Fibroblast of villous mesenchyme (primary cell): Measurements from ENCODE around the gene SSBP3. TPM values are rescaled to one million over a fixed set of nuclear protein-coding genes. Genes with fewer than 3 reads are reported as not detected.
A peak's percentile ranks its signal among the peaks of the same experiment; 100 is the strongest.

Experiments
- DNase-seq: peaks from one replicate; pipeline ENCODE4 v3.0.0-alpha.2; 2010; ENCODE audit warnings: low read depth
- H3K4me3 ChIP-seq: 2 replicates; pipeline ENCODE4 v1.5.1; 2011; ENCODE audit warnings: low read depth, mild to moderate bottlenecking, low read length
- CTCF ChIP-seq: IDR thresholded peaks from 2 replicates; pipeline ENCODE4 v1.5.1; 2012; ENCODE audit warnings: low read depth, mild to moderate bottlenecking, low read length; ENCODE audit not compliant: insufficient read depth
- total RNA-seq: library from RNA; depleted of rRNA; stranded (reverse); fragments of >200 nt; gene quantifications from 2 replicates; pipeline ENCODE4 v1.2.3, GENCODE V29; 2012

The SSBP3 gene
- total RNA-seq, 1 donor: 15.1 TPM

- TF ChIP-seq CTCF: no peak
- DNase-seq: peak; percentile 84
- H3K4me3 ChIP-seq: no peak overlapping the region
These were observed 79.4 kb downstream of the SSBP3 start for GRCh38 chr1:54326543-54327385.

GRCh38 chr1:54325703-54326461 lies 80.3 kb downstream of the SSBP3 start:
- TF ChIP-seq CTCF: no peak
- no peak for DNase-seq
- H3K4me3 ChIP-seq: no peak overlapping the region

GRCh38 chr1:54325284-54325683 lies 80.9 kb downstream of the SSBP3 start:
- no peak overlapping the region for H3K4me3 ChIP-seq
- peak; percentile 68 for DNase-seq
- TF ChIP-seq CTCF: no peak

GRCh38 chr1:54324251-54325140 lies 81.7 kb downstream of the SSBP3 start:
- no peak overlapping the region for H3K4me3 ChIP-seq
- peak; percentile 44 for DNase-seq
- TF ChIP-seq CTCF: no peak

- H3K4me3 ChIP-seq: no peak overlapping the region
- DNase-seq: peak; percentile 77
- no peak for TF ChIP-seq CTCF
These were observed 82.3 kb downstream of the SSBP3 start for GRCh38 chr1:54323921-54324250.

GRCh38 chr1:54323324-54323739 lies 82.9 kb downstream of the SSBP3 start:
- TF ChIP-seq CTCF: peak; percentile 42
- no peak for DNase-seq
- H3K4me3 ChIP-seq: no peak overlapping the region
